H1 (cell line): ENCODE data around the gene SLC5A8. TPM values are rescaled to one million over a fixed set of nuclear protein-coding genes. Genes with fewer than 3 reads are reported as not detected.

Experiments
- CHD1 ChIP-seq: IDR thresholded peaks from 2 replicates; pipeline ENCODE4 v1.6.1; 2012; ENCODE audit warnings: low read depth, low read length, improper control_type of control experiment
- EGR1 ChIP-seq: IDR thresholded peaks from 2 replicates; pipeline ENCODE4 v1.6.1; 2011; ENCODE audit warnings: low read depth, low read length, borderline replicate concordance
- JUN ChIP-seq: IDR thresholded peaks from 2 replicates; pipeline ENCODE4 v1.6.1; 2011; ENCODE audit warnings: low read depth, mild to moderate bottlenecking, improper control_type of control experiment, low read length
- KDM1A ChIP-seq: fragments of 200-600, 300-600 bp; sonication (generic); IDR thresholded peaks from 2 replicates; pipeline ENCODE4 v1.7.1; 2016; ENCODE audit warnings: mild to moderate bottlenecking, low read length, borderline replicate concordance
- KDM4A ChIP-seq: IDR thresholded peaks from one replicate; pipeline ENCODE4 v1.7.1; 2012; ENCODE audit warnings: low read depth, mild to moderate bottlenecking, moderate library complexity, low read length, inconsistent platforms; ENCODE audit not compliant: severe bottlenecking
- POLR2A ChIP-seq, 2 experiments: IDR thresholded peaks; 1 replicate in 1 of 2; 2 replicates in 1 of 2; pipeline ENCODE4 v1.6.1; 2011; ENCODE audit warnings: low read depth in 2 of 2, low read length in 2 of 2, mild to moderate bottlenecking in 2 of 2; ENCODE audit errors: control extremely low read depth in 1 of 2
- RBBP5 ChIP-seq: IDR thresholded peaks from 2 replicates; pipeline ENCODE4 v1.7.1; 2012; ENCODE audit warnings: low read depth, mild to moderate bottlenecking, inconsistent platforms, low read length, moderate library complexity, borderline replicate concordance
- SP1 ChIP-seq: IDR thresholded peaks from 2 replicates; pipeline ENCODE4 v1.6.1; 2011; ENCODE audit warnings: low read depth, low read length
- SUZ12 ChIP-seq: fragments of 200-600 bp; sonication (generic); IDR thresholded peaks from 2 replicates; pipeline ENCODE4 v1.6.1; 2012; ENCODE audit warnings: mild to moderate bottlenecking, inconsistent platforms, low read length, moderate library complexity, mixed read lengths
- YY1 ChIP-seq: IDR thresholded peaks from 2 replicates; pipeline ENCODE4 v1.6.1; 2011; ENCODE audit warnings: low read depth, mild to moderate bottlenecking, low read length
- ZNF274 ChIP-seq: IDR thresholded peaks from 2 replicates; pipeline ENCODE4 v1.7.0; 2012; ENCODE audit warnings: low read length, borderline replicate concordance; ENCODE audit errors: extremely low read depth
- polyA plus RNA-seq, 7 experiments: library from polyadenylated mRNA; depleted of rRNA in 3 of 7; stranded (reverse) in 5 of 7; unstranded in 2 of 7; fragments of >200 nt in 5 of 7; fragments of 200-250 nt in 2 of 7; gene quantifications; 1 replicate in 5 of 7; 2 replicates in 1 of 7; 4 replicates in 1 of 7; pipeline versions ENCODE4 v1.2.1 to v1.2.3, GENCODE V29; 2011 to 2013; ENCODE audit warnings: missing spikeins in 2 of 7, mixed read lengths in 2 of 7
- total RNA-seq: library from RNA; stranded (reverse); fragmentation: NEBNext Ultra II Directional; extraction: Animal tissue kit (Norgen Biotek cat#: 25700); gene quantifications from 2 replicates; pipeline ENCODE4 v1.2.1, GENCODE V29; 2021
- TF ChIP-seq, protein P1 (sequence below): fragments of 300-600 bp; sonication (generic); IDR thresholded peaks from 2 replicates; pipeline ENCODE4 v1.7.1; 2012; ENCODE audit warnings: low read length, moderate library complexity, mild to moderate bottlenecking, inconsistent platforms; ENCODE audit not compliant: insufficient replicate concordance
- TF ChIP-seq, protein P2 (sequence below): IDR thresholded peaks from 2 replicates; pipeline ENCODE4 v1.6.1; 2012; ENCODE audit warnings: inconsistent platforms

The SLC5A8 gene
- total and polyA plus RNA-seq, 2 of the 8 experiments (the other 6 are each of a cell fraction or from before 2014, with no cell fraction given): 0.11 to 0.21 TPM

- TF ChIP-seq, protein P1, sequence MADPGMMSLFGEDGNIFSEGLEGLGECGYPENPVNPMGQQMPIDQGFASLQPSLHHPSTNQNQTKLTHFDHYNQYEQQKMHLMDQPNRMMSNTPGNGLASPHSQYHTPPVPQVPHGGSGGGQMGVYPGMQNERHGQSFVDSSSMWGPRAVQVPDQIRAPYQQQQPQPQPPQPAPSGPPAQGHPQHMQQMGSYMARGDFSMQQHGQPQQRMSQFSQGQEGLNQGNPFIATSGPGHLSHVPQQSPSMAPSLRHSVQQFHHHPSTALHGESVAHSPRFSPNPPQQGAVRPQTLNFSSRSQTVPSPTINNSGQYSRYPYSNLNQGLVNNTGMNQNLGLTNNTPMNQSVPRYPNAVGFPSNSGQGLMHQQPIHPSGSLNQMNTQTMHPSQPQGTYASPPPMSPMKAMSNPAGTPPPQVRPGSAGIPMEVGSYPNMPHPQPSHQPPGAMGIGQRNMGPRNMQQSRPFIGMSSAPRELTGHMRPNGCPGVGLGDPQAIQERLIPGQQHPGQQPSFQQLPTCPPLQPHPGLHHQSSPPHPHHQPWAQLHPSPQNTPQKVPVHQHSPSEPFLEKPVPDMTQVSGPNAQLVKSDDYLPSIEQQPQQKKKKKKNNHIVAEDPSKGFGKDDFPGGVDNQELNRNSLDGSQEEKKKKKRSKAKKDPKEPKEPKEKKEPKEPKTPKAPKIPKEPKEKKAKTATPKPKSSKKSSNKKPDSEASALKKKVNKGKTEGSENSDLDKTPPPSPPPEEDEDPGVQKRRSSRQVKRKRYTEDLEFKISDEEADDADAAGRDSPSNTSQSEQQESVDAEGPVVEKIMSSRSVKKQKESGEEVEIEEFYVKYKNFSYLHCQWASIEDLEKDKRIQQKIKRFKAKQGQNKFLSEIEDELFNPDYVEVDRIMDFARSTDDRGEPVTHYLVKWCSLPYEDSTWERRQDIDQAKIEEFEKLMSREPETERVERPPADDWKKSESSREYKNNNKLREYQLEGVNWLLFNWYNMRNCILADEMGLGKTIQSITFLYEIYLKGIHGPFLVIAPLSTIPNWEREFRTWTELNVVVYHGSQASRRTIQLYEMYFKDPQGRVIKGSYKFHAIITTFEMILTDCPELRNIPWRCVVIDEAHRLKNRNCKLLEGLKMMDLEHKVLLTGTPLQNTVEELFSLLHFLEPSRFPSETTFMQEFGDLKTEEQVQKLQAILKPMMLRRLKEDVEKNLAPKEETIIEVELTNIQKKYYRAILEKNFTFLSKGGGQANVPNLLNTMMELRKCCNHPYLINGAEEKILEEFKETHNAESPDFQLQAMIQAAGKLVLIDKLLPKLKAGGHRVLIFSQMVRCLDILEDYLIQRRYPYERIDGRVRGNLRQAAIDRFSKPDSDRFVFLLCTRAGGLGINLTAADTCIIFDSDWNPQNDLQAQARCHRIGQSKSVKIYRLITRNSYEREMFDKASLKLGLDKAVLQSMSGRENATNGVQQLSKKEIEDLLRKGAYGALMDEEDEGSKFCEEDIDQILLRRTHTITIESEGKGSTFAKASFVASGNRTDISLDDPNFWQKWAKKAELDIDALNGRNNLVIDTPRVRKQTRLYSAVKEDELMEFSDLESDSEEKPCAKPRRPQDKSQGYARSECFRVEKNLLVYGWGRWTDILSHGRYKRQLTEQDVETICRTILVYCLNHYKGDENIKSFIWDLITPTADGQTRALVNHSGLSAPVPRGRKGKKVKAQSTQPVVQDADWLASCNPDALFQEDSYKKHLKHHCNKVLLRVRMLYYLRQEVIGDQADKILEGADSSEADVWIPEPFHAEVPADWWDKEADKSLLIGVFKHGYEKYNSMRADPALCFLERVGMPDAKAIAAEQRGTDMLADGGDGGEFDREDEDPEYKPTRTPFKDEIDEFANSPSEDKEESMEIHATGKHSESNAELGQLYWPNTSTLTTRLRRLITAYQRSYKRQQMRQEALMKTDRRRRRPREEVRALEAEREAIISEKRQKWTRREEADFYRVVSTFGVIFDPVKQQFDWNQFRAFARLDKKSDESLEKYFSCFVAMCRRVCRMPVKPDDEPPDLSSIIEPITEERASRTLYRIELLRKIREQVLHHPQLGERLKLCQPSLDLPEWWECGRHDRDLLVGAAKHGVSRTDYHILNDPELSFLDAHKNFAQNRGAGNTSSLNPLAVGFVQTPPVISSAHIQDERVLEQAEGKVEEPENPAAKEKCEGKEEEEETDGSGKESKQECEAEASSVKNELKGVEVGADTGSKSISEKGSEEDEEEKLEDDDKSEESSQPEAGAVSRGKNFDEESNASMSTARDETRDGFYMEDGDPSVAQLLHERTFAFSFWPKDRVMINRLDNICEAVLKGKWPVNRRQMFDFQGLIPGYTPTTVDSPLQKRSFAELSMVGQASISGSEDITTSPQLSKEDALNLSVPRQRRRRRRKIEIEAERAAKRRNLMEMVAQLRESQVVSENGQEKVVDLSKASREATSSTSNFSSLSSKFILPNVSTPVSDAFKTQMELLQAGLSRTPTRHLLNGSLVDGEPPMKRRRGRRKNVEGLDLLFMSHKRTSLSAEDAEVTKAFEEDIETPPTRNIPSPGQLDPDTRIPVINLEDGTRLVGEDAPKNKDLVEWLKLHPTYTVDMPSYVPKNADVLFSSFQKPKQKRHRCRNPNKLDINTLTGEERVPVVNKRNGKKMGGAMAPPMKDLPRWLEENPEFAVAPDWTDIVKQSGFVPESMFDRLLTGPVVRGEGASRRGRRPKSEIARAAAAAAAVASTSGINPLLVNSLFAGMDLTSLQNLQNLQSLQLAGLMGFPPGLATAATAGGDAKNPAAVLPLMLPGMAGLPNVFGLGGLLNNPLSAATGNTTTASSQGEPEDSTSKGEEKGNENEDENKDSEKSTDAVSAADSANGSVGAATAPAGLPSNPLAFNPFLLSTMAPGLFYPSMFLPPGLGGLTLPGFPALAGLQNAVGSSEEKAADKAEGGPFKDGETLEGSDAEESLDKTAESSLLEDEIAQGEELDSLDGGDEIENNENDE: no peak
- TF ChIP-seq ZNF274 (no peak), SUZ12 (no peak), KDM1A (no peak), YY1 (no peak), EGR1 (no peak), SP1 (no peak), POLR2A (IDR thresholded peaks at IDR 0.05; ENCODE audit: control extremely low read depth in 1 of 2, low read depth in 2 of 2, low read length in 2 of 2) (no peak), CHD1 (no peak), RBBP5 (no peak), KDM4A (no peak), JUN (no peak)
- TF ChIP-seq, protein P2, sequence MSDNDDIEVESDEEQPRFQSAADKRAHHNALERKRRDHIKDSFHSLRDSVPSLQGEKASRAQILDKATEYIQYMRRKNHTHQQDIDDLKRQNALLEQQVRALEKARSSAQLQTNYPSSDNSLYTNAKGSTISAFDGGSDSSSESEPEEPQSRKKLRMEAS: no peak
These were observed 33.0 kb upstream of the SLC5A8 start (continued) for GRCh38 chr12:101243074-101243473.
